ENCODE results near the gene SELENOI.

GRCh38 chr2:26411419-26411818 is 65.5 kb downstream of the SELENOI start:
- no peak for TF ChIP-seq CTCF (IDR thresholded peaks at IDR 0.05; ENCODE audit: insufficient read depth, low read depth, low read length)
- TF ChIP-seq EZH2 (IDR thresholded peaks at IDR 0.05; ENCODE audit: insufficient read depth, low read length) = no peak
